Measurements from ENCODE around the gene GPHN.

The GPHN gene

DNA sequence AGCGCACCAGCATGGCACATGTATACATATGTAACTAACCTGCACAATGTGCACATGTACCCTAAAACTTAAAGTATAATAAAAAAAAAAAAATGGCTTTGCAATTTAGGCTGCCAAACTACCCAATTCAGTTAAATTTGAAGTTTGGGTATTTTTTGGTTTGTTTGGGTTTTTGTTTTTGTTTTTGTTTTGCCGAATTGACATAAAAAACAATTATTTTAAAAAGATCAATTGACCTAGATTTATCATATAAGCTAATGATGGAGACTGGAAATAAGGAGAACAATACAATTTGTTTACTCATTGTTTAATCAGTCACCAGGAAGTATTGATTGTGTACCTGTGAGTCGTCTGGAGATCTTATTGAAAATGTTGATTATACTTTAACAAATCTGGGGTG, 619.2 kb downstream of the GPHN start:
- ChIA-PET POLR2A (no interaction called here), CTCF (no interaction called here)
- H3K4me3 ChIP-seq (ENCODE audit: control insufficient read depth in 1 of 7, extremely low read depth in 1 of 7, insufficient read depth in 4 of 7, low read depth in 2 of 7, low read length in 6 of 7) = no peak overlapping the region
- WGBS (ENCODE audit: insufficient coverage) = no CpG with 5 or more reads among the region's 3 CpGs
- H3K36me3 ChIP-seq (ENCODE audit: control insufficient read depth in 4 of 4, insufficient read depth in 4 of 4, low read length in 3 of 4) = peaks cover 2 to 13% (median 4%) of the 10 kb centered on the region in 4 experiments
- no peaks in the 10 kb centered on the region for H3K27me3 ChIP-seq (replicated peaks in 2 of 5; ENCODE audit: control insufficient read depth in 4 of 5, insufficient read depth in 5 of 5, low read length in 4 of 5)
- no peak overlapping the region for H3K27ac ChIP-seq (ENCODE audit: insufficient read depth in 1 of 2, low read depth in 1 of 2, low read length in 2 of 2, poor library complexity in 1 of 2, severe bottlenecking in 2 of 2)
- no peak for DNase-seq
- H3K4me1 ChIP-seq (ENCODE audit: control extremely low read depth in 1 of 4, control insufficient read depth in 4 of 4, insufficient read depth in 4 of 4, low read length in 3 of 4) = no peaks in the 10 kb centered on the region
- H3K9me3 ChIP-seq (ENCODE audit: control extremely low read depth in 1 of 5, control insufficient read depth in 4 of 5, insufficient read depth in 2 of 5, low read depth in 1 of 5, low read length in 4 of 5) = peaks cover 0 to 3% (median 0%) of the 10 kb centered on the region in 5 experiments

DNA sequence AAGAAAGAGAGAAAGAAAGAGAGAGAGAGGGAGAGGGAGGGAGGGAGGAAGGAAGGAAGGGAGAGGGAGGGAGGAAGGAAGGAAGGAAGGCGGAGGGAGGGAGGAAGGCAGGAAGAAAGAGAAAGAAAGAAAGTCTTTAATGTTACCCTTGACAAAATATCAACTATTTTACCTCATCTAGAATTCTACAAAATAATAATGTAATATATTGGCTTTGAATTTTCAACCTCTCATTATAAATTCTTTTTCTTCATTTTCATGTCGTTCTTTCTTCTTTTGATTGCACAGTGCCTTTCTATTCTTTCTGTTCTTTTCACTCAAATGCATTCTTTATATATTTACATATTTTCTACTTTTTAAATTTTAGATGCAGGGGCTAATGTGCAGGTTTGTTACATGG, 621.8 kb downstream of the GPHN start:
- POLR2A ChIA-PET = no interaction called here
- Histone ChIP-seq H3K9me3 (ENCODE audit: control extremely low read depth in 1 of 5, control insufficient read depth in 4 of 5, insufficient read depth in 2 of 5, low read depth in 1 of 5, low read length in 4 of 5) (peaks cover 0 to 3% (median 0%) of the 10 kb centered on the region in 5 experiments), H3K4me3 (ENCODE audit: control insufficient read depth in 1 of 7, extremely low read depth in 1 of 7, insufficient read depth in 4 of 7, low read depth in 2 of 7, low read length in 6 of 7) (no peak overlapping the region), H3K36me3 (ENCODE audit: control insufficient read depth in 4 of 4, insufficient read depth in 4 of 4, low read length in 3 of 4) (peaks cover 0 to 7% (median under 1%) of the 10 kb centered on the region in 4 experiments), H3K4me1 (ENCODE audit: control extremely low read depth in 1 of 4, control insufficient read depth in 4 of 4, insufficient read depth in 4 of 4, low read length in 3 of 4) (peaks cover 0 to 2% (median 0%) of the 10 kb centered on the region in 4 experiments), H3K27me3 (replicated peaks in 2 of 5; ENCODE audit: control insufficient read depth in 4 of 5, insufficient read depth in 5 of 5, low read length in 4 of 5) (no peaks in the 10 kb centered on the region), H3K27ac (ENCODE audit: insufficient read depth in 1 of 2, low read depth in 1 of 2, low read length in 2 of 2, poor library complexity in 1 of 2, severe bottlenecking in 2 of 2) (no peak overlapping the region)
- DNase-seq = no peak
- CTCF ChIA-PET = no interaction called here
- no CpG with 5 or more reads among the region's 2 CpGs for WGBS (ENCODE audit: insufficient coverage)

DNA sequence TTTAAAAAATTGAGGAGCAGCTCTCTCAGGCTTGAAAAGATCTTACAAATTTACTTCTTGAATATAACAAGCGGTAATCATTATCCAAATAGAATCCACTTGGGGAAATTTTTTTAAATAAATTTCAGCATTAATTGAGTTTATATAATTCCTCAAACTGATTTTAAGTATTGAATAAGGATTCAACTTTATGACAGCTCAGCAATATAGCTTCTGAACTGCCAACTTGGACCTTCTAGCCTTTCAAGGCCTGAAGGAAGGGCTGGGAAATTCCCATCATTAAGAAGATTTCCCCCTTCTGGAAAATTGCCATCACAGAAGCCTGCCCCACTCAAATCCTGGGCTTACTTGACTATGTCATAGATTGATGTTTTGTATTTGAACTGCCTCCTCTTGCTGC, 623.7 kb downstream of the GPHN start:
- Histone ChIP-seq H3K36me3 (ENCODE audit: control insufficient read depth in 4 of 4, insufficient read depth in 4 of 4, low read length in 3 of 4) (peaks cover 0 to 7% (median under 1%) of the 10 kb centered on the region in 4 experiments), H3K27ac (ENCODE audit: insufficient read depth in 1 of 2, low read depth in 1 of 2, low read length in 2 of 2, poor library complexity in 1 of 2, severe bottlenecking in 2 of 2) (no peak overlapping the region), H3K27me3 (replicated peaks in 2 of 5; ENCODE audit: control insufficient read depth in 4 of 5, insufficient read depth in 5 of 5, low read length in 4 of 5) (no peaks in the 10 kb centered on the region), H3K4me1 (ENCODE audit: control extremely low read depth in 1 of 4, control insufficient read depth in 4 of 4, insufficient read depth in 4 of 4, low read length in 3 of 4) (peaks cover 0 to 2% (median 0%) of the 10 kb centered on the region in 4 experiments), H3K9me3 (ENCODE audit: control extremely low read depth in 1 of 5, control insufficient read depth in 4 of 5, insufficient read depth in 2 of 5, low read depth in 1 of 5, low read length in 4 of 5) (peaks cover 0 to 3% (median 0%) of the 10 kb centered on the region in 5 experiments), H3K4me3 (ENCODE audit: control insufficient read depth in 1 of 7, extremely low read depth in 1 of 7, insufficient read depth in 4 of 7, low read depth in 2 of 7, low read length in 6 of 7) (no peak overlapping the region)
- no CpG with 5 or more reads among the region's 1 CpG for WGBS (ENCODE audit: insufficient coverage)
- no peak for DNase-seq
- ChIA-PET POLR2A (no interaction called here), CTCF (interaction anchor here (1.3 to 1.6 kb wide), 3 partner anchors 8 to 508 kb away, joined by 3 to 5 read pairs (median 4); no protein-coding TSS in a partner anchor)

DNA sequence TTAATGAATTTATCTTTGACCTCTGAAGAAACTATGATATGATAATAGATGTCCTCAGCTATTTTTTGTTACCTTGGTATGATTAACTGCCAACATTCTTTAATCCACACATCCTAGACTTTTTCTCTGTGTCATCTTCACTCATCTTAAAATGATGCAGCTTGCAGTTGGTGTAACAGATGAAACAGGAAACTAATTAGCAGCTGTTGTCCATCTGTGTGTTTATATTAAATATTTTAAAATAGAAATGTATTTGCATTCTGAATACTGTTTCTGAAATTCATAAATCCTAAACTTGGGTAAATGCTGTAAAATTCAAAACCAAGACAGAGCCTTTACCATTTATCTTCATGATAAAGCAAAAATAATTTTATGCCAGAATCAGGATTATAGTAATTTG, 625.2 kb downstream of the GPHN start:
- Histone ChIP-seq H3K4me1 (ENCODE audit: control extremely low read depth in 1 of 4, control insufficient read depth in 4 of 4, insufficient read depth in 4 of 4, low read length in 3 of 4) (peaks cover 0 to 2% (median 0%) of the 10 kb centered on the region in 4 experiments), H3K9me3 (ENCODE audit: control extremely low read depth in 1 of 5, control insufficient read depth in 4 of 5, insufficient read depth in 2 of 5, low read depth in 1 of 5, low read length in 4 of 5) (peaks cover 0 to 3% (median 0%) of the 10 kb centered on the region in 5 experiments), H3K36me3 (ENCODE audit: control insufficient read depth in 4 of 4, insufficient read depth in 4 of 4, low read length in 3 of 4) (peaks cover 0 to 7% (median under 1%) of the 10 kb centered on the region in 4 experiments), H3K27me3 (replicated peaks in 2 of 5; ENCODE audit: control insufficient read depth in 4 of 5, insufficient read depth in 5 of 5, low read length in 4 of 5) (no peaks in the 10 kb centered on the region), H3K27ac (ENCODE audit: insufficient read depth in 1 of 2, low read depth in 1 of 2, low read length in 2 of 2, poor library complexity in 1 of 2, severe bottlenecking in 2 of 2) (no peak overlapping the region), H3K4me3 (ENCODE audit: control insufficient read depth in 1 of 7, extremely low read depth in 1 of 7, insufficient read depth in 4 of 7, low read depth in 2 of 7, low read length in 6 of 7) (no peak overlapping the region)
- no peak for DNase-seq
- ChIA-PET CTCF (no interaction called here), POLR2A (no interaction called here)

DNA sequence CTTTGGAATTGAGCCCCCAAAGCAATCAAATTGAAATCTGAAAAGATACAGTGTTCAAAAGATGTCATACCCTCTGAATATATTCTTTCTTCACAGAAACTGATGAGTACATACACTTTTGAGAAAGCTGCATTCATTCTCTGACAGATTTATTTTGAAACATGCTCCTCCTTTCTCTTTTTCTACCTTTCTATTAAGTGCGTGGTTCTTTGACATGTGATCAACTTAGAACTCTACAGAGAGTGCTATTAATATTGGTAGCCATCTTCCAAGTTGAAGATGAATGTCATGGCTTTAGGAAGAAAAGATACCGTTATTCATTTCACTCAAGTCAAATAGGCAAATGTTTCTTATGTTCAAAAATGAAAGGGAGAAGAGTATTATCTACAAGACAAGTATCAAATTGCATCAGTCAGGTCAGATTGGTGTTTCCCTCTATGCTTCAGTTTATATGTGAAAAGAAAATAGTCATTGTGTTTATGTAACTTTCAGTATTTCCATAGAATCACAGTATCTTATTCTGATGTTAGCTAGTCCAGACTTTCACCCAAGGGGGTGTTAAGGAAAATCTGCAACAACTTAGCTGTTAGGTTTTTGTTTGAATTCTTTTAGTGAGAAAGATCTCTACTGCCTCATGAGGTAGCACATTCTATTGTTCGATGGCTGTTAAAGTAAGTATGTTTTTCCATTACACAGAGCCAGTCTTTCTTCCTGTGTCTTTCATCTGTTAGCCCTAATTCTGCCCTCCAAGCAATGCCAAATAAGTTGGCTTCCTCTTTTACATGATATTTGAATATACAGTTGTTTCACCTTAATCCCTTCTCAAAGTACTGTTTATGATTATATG, 625.9 kb downstream of the GPHN start:
- H3K27me3 ChIP-seq (replicated peaks in 2 of 5; ENCODE audit: control insufficient read depth in 4 of 5, insufficient read depth in 5 of 5, low read length in 4 of 5) = no peaks in the 10 kb centered on the region
- H3K4me1 ChIP-seq (ENCODE audit: control extremely low read depth in 1 of 4, control insufficient read depth in 4 of 4, insufficient read depth in 4 of 4, low read length in 3 of 4) = peaks cover 0 to 2% (median 0%) of the 10 kb centered on the region in 4 experiments
- peaks cover 0 to 7% (median under 1%) of the 10 kb centered on the region in 4 experiments for H3K36me3 ChIP-seq (ENCODE audit: control insufficient read depth in 4 of 4, insufficient read depth in 4 of 4, low read length in 3 of 4)
- H3K27ac ChIP-seq (ENCODE audit: insufficient read depth in 1 of 2, low read depth in 1 of 2, low read length in 2 of 2, poor library complexity in 1 of 2, severe bottlenecking in 2 of 2) = no peak overlapping the region
- peak in 2 of 3 donors; percentile 14 to 22 for DNase-seq
- peaks cover 0 to 3% (median 0%) of the 10 kb centered on the region in 5 experiments for H3K9me3 ChIP-seq (ENCODE audit: control extremely low read depth in 1 of 5, control insufficient read depth in 4 of 5, insufficient read depth in 2 of 5, low read depth in 1 of 5, low read length in 4 of 5)
- WGBS (ENCODE audit: insufficient coverage) = no CpG with 5 or more reads among the region's 3 CpGs
- H3K4me3 ChIP-seq (ENCODE audit: control insufficient read depth in 1 of 7, extremely low read depth in 1 of 7, insufficient read depth in 4 of 7, low read depth in 2 of 7, low read length in 6 of 7) = no peak overlapping the region
- ChIA-PET CTCF (no interaction called here), POLR2A (no interaction called here)

DNA sequence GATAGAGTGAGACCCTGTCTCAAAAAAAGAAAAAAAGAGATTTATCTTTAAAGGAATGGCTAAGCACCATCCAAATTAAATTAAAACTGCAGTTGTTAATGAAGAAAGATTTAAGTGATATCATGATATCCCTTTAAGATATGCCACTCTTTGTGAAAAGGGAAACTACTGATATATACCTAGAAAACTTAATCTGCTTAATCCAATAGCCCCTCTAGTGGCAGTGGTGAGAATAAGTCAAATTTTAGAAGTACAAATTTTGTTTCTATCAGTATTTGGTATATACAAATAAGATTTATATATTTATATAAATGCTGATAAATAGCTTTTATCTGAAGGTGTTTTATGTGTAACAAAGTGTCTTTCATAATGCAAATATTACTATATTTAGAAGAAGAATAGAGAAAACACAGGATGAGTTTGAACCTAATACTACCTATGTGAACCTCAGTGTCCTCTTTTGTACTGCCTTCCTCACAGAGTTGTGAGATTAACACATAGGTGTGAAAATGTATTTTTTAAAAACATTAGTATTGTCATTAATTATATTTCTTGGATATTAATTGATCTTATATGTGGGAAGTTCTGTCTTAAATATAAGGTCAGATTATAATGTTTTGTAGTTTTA, 629.9 kb downstream of the GPHN start:
- Histone ChIP-seq H3K4me1 (ENCODE audit: control extremely low read depth in 1 of 4, control insufficient read depth in 4 of 4, insufficient read depth in 4 of 4, low read length in 3 of 4) (peaks cover 0 to 2% (median 0%) of the 10 kb centered on the region in 4 experiments), H3K36me3 (ENCODE audit: control insufficient read depth in 4 of 4, insufficient read depth in 4 of 4, low read length in 3 of 4) (no peaks in the 10 kb centered on the region), H3K27me3 (replicated peaks in 2 of 5; ENCODE audit: control insufficient read depth in 4 of 5, insufficient read depth in 5 of 5, low read length in 4 of 5) (no peaks in the 10 kb centered on the region), H3K9me3 (ENCODE audit: control extremely low read depth in 1 of 5, control insufficient read depth in 4 of 5, insufficient read depth in 2 of 5, low read depth in 1 of 5, low read length in 4 of 5) (no peaks in the 10 kb centered on the region), H3K4me3 (ENCODE audit: control insufficient read depth in 1 of 7, extremely low read depth in 1 of 7, insufficient read depth in 4 of 7, low read depth in 2 of 7, low read length in 6 of 7) (no peak overlapping the region), H3K27ac (ENCODE audit: insufficient read depth in 1 of 2, low read depth in 1 of 2, low read length in 2 of 2, poor library complexity in 1 of 2, severe bottlenecking in 2 of 2) (no peak overlapping the region)
- peak in 2 of 3 donors; percentile 41 to 43 for DNase-seq
- POLR2A ChIA-PET = no interaction called here
- CTCF ChIA-PET = interaction anchor here (0.7 to 2.3 kb wide), 5 partner anchors 14 to 514 kb away, joined by 3 to 5 read pairs (median 3); no protein-coding TSS in a partner anchor

DNA sequence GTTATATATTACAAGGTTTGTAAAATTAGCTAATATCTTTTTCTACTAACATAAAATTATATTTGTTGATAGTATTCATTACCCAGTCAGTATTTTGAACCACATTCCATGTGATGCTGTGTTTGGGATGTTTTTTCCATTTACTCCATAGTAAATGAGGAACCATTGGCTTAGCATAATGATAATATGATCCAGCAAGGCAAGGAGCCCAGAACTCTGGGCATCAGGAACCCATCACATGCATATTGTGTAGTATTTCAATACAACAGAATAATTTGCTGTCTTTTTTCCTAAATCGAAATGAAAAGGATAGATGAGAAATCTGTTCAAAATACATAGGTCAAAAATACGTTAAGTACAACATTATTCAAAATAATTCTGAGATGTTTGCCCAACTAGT, 632.6 kb downstream of the GPHN start:
- CTCF ChIA-PET = no interaction called here
- no peak for DNase-seq

More for the DNA sequence above, 632.6 kb downstream of the GPHN start:
- no peaks in the 10 kb centered on the region for H3K9me3 ChIP-seq (ENCODE audit: control extremely low read depth in 1 of 5, control insufficient read depth in 4 of 5, insufficient read depth in 2 of 5, low read depth in 1 of 5, low read length in 4 of 5)
- no peaks in the 10 kb centered on the region for H3K4me1 ChIP-seq (ENCODE audit: control extremely low read depth in 1 of 4, control insufficient read depth in 4 of 4, insufficient read depth in 4 of 4, low read length in 3 of 4)
- WGBS (ENCODE audit: insufficient coverage) = no CpG with 5 or more reads among the region's 2 CpGs
- no peak overlapping the region for H3K4me3 ChIP-seq (ENCODE audit: control insufficient read depth in 1 of 7, extremely low read depth in 1 of 7, insufficient read depth in 4 of 7, low read depth in 2 of 7, low read length in 6 of 7)
- no peaks in the 10 kb centered on the region for H3K27me3 ChIP-seq (replicated peaks in 2 of 5; ENCODE audit: control insufficient read depth in 4 of 5, insufficient read depth in 5 of 5, low read length in 4 of 5)
- no peak overlapping the region for H3K27ac ChIP-seq (ENCODE audit: insufficient read depth in 1 of 2, low read depth in 1 of 2, low read length in 2 of 2, poor library complexity in 1 of 2, severe bottlenecking in 2 of 2)
- H3K36me3 ChIP-seq (ENCODE audit: control insufficient read depth in 4 of 4, insufficient read depth in 4 of 4, low read length in 3 of 4) = peaks cover 0 to 4% (median 0%) of the 10 kb centered on the region in 4 experiments
- POLR2A ChIA-PET = interaction anchor here (0.6 to 1.1 kb wide), 2 partner anchors 15 to 94 kb away, joined by 3 to 4 read pairs; no protein-coding TSS in a partner anchor
